GM23338 (cell line): Measurements from ENCODE around the gene EVI5L. TPM values are rescaled to one million over a fixed set of nuclear protein-coding genes. Genes with fewer than 3 reads are reported as not detected.

Source experiments
- ATAC-seq: fragments of 200-7000 bp; cut with Tn5 transposase; 3 replicates; pipeline ENCODE4 v1.9.1; 2020
- DNase-seq: peaks from one replicate; pipeline ENCODE4 v3.0.0-alpha.2; 2015; ENCODE audit warnings: low spot score
- H2AFZ ChIP-seq: fragments of 200-600 bp; sonication (generic); 2 replicates; pipeline ENCODE4 v1.8.0; 2016; ENCODE audit warnings: antibody characterized with exemption, mild to moderate bottlenecking, moderate library complexity
- H3F3A ChIP-seq: fragments of 200-600 bp; sonication (generic); replicated peaks from 2 replicates; pipeline ENCODE4 v1.8.0; 2017; ENCODE audit warnings: antibody characterized with exemption, mixed run types, low read depth
- H3K27ac ChIP-seq: fragments of 200-600 bp; sonication (generic); 2 replicates; pipeline ENCODE4 v1.6.1; 2016; ENCODE audit warnings: low read depth
- H3K27me3 ChIP-seq: fragments of 200-600 bp; sonication (generic); 2 replicates; pipeline ENCODE4 v1.8.0; 2016; ENCODE audit warnings: mild to moderate bottlenecking, mixed run types, moderate library complexity; ENCODE audit not compliant: insufficient read depth
- H3K36me3 ChIP-seq: fragments of 200-600 bp; sonication (generic); 2 replicates; pipeline ENCODE4 v1.8.0; 2016; ENCODE audit warnings: mild to moderate bottlenecking; ENCODE audit not compliant: insufficient read depth
- H3K4me1 ChIP-seq: fragments of 200-600 bp; sonication (generic); 2 replicates; pipeline ENCODE4 v1.8.0; 2016; ENCODE audit warnings: mild to moderate bottlenecking, moderate library complexity; ENCODE audit not compliant: insufficient read depth
- H3K4me2 ChIP-seq: fragments of 200-600 bp; sonication (generic); 2 replicates; pipeline ENCODE4 v1.7.1; 2017; ENCODE audit warnings: mixed run types
- H3K4me3 ChIP-seq: fragments of 200-600 bp; sonication (generic); 2 replicates; pipeline ENCODE4 v1.6.1; 2016; ENCODE audit warnings: mixed run types
- H3K79me2 ChIP-seq: fragments of 200-600 bp; sonication (generic); replicated peaks from 2 replicates; pipeline ENCODE4 v1.8.0; 2017; ENCODE audit warnings: mild to moderate bottlenecking; ENCODE audit not compliant: insufficient read depth
- H3K9me2 ChIP-seq: fragments of 200-600 bp; sonication (generic); 2 replicates; pipeline ENCODE4 v1.8.0; 2017; ENCODE audit not compliant: insufficient read depth
- H4K20me1 ChIP-seq: fragments of 200-600 bp; sonication (generic); replicated peaks from 2 replicates; pipeline ENCODE4 v1.8.0; 2017; ENCODE audit warnings: mild to moderate bottlenecking; ENCODE audit not compliant: insufficient read depth
- H3K27ac Mint-ChIP-seq: 2 replicates; pipeline ENCODE4 v1.8.0; 2020; ENCODE audit warnings: inconsistent platforms, mild to moderate bottlenecking, moderate library complexity, mixed read lengths
- H3K27me3 Mint-ChIP-seq: 3 replicates; pipeline ENCODE4 v1.8.0; 2022; ENCODE audit warnings: low read depth, mild to moderate bottlenecking, moderate library complexity, mixed read lengths, inconsistent platforms; ENCODE audit not compliant: insufficient read depth, poor library complexity
- H3K36me3 Mint-ChIP-seq: 3 replicates; pipeline ENCODE4 v1.8.0; 2021; ENCODE audit warnings: low read depth, mild to moderate bottlenecking, inconsistent platforms, moderate library complexity, mixed read lengths
- H3K4me1 Mint-ChIP-seq: 3 replicates; pipeline ENCODE4 v1.8.0; 2020; ENCODE audit warnings: mild to moderate bottlenecking, inconsistent platforms, mixed read lengths
- H3K4me3 Mint-ChIP-seq: 3 replicates; pipeline ENCODE4 v1.8.0; 2021; ENCODE audit warnings: moderate library complexity, mild to moderate bottlenecking, inconsistent platforms, mixed read lengths
- H3K9me3 Mint-ChIP-seq: 3 replicates; pipeline ENCODE4 v1.8.0; 2020; ENCODE audit warnings: moderate library complexity, mild to moderate bottlenecking, inconsistent platforms, mixed read lengths
- CREB1 ChIP-seq: fragments of 250-450 bp; sonication (Bioruptor Pico); IDR thresholded peaks from 2 replicates; pipeline ENCODE4 v1.5.0; 2020; ENCODE audit warnings: low read depth, mild to moderate bottlenecking, moderate library complexity
- EZH2 ChIP-seq: fragments of 200-600 bp; sonication (generic); IDR thresholded peaks from one replicate; pipeline ENCODE4 v1.8.0; 2017; ENCODE audit warnings: antibody characterized with exemption, mild to moderate bottlenecking, low read depth; ENCODE audit not compliant: unreplicated experiment
- JUNB ChIP-seq: IDR thresholded peaks from one replicate; pipeline ENCODE4 v1.6.1; 2016; ENCODE audit warnings: antibody characterized with exemption; ENCODE audit not compliant: unreplicated experiment
- NANOG ChIP-seq: IDR thresholded peaks from 2 replicates; pipeline ENCODE4 v1.6.1; 2016; ENCODE audit warnings: antibody characterized with exemption, borderline replicate concordance
- POLR2AphosphoS5 ChIP-seq: IDR thresholded peaks from 2 replicates; pipeline ENCODE4 v1.6.1; 2016; ENCODE audit warnings: antibody characterized with exemption, low read depth
- STAT1 ChIP-seq: IDR thresholded peaks from one replicate; pipeline ENCODE4 v1.6.1; 2016; ENCODE audit warnings: antibody characterized with exemption; ENCODE audit not compliant: unreplicated experiment
- ZNF114 ChIP-seq: fragments of 250-450 bp; sonication (Bioruptor Pico); IDR thresholded peaks from 2 replicates; pipeline ENCODE4 v1.5.0; 2020; ENCODE audit warnings: mild to moderate bottlenecking, moderate library complexity
- ZNF331 ChIP-seq: fragments of 250-450 bp; sonication (Bioruptor Pico); IDR thresholded peaks from 2 replicates; pipeline ENCODE4 v1.5.0; 2020; ENCODE audit warnings: low read depth, mild to moderate bottlenecking, moderate library complexity
- polyA plus RNA-seq: library from polyadenylated mRNA; unstranded; fragments of >200 nt; fragmentation: Nextera tagmentation; extraction: Ambion mirVana; gene quantifications from 2 replicates; pipeline ENCODE4 v1.2.1, GENCODE V29; 2016
- total RNA-seq: library from RNA; depleted of rRNA; stranded (reverse); fragments of >200 nt; shearing (Covaris generic); gene quantifications from 2 replicates; pipeline ENCODE4 v1.2.3, GENCODE V29; 2014
- TF ChIP-seq, protein P1 (sequence below): fragments of 250-450 bp; sonication (Bioruptor Pico); IDR thresholded peaks from 2 replicates; pipeline ENCODE4 v1.5.0; 2020; ENCODE audit warnings: mild to moderate bottlenecking, moderate library complexity
- TF ChIP-seq, protein P2 (sequence below): IDR thresholded peaks from one replicate; pipeline ENCODE4 v1.6.1; 2018; ENCODE audit warnings: antibody characterized with exemption; ENCODE audit not compliant: unreplicated experiment

The EVI5L gene
- total and polyA plus RNA-seq, 2 experiments from 2014 or later: 4.5 to 16.2 TPM

- Histone ChIP-seq H3K4me1 (no peaks in the 10 kb centered on the region), H3K79me2 (no peaks in the 10 kb centered on the region), H3F3A (no peaks in the 10 kb centered on the region), H3K27ac (no peak overlapping the region), H3K4me3 (no peak overlapping the region), H3K36me3 (no peaks in the 10 kb centered on the region; the same call in 1 of the 2 replicates), H3K27me3 (no peaks in the 10 kb centered on the region), H4K20me1 (no peaks in the 10 kb centered on the region), H3K9me2 (no peaks in the 10 kb centered on the region), H3K4me2 (no peak overlapping the region), H2AFZ (no peak overlapping the region)
- Mint-ChIP-seq H3K27ac (no peak overlapping the region), H3K36me3 (peaks cover 17% of the 10 kb centered on the region), H3K9me3 (peaks cover 26% of the 10 kb centered on the region), H3K4me3 (no peak overlapping the region), H3K27me3 (peaks cover 5% of the 10 kb centered on the region), H3K4me1 (peaks cover 3% of the 10 kb centered on the region; the same call in 2 of the 3 replicates)
- TF ChIP-seq, protein P1, sequence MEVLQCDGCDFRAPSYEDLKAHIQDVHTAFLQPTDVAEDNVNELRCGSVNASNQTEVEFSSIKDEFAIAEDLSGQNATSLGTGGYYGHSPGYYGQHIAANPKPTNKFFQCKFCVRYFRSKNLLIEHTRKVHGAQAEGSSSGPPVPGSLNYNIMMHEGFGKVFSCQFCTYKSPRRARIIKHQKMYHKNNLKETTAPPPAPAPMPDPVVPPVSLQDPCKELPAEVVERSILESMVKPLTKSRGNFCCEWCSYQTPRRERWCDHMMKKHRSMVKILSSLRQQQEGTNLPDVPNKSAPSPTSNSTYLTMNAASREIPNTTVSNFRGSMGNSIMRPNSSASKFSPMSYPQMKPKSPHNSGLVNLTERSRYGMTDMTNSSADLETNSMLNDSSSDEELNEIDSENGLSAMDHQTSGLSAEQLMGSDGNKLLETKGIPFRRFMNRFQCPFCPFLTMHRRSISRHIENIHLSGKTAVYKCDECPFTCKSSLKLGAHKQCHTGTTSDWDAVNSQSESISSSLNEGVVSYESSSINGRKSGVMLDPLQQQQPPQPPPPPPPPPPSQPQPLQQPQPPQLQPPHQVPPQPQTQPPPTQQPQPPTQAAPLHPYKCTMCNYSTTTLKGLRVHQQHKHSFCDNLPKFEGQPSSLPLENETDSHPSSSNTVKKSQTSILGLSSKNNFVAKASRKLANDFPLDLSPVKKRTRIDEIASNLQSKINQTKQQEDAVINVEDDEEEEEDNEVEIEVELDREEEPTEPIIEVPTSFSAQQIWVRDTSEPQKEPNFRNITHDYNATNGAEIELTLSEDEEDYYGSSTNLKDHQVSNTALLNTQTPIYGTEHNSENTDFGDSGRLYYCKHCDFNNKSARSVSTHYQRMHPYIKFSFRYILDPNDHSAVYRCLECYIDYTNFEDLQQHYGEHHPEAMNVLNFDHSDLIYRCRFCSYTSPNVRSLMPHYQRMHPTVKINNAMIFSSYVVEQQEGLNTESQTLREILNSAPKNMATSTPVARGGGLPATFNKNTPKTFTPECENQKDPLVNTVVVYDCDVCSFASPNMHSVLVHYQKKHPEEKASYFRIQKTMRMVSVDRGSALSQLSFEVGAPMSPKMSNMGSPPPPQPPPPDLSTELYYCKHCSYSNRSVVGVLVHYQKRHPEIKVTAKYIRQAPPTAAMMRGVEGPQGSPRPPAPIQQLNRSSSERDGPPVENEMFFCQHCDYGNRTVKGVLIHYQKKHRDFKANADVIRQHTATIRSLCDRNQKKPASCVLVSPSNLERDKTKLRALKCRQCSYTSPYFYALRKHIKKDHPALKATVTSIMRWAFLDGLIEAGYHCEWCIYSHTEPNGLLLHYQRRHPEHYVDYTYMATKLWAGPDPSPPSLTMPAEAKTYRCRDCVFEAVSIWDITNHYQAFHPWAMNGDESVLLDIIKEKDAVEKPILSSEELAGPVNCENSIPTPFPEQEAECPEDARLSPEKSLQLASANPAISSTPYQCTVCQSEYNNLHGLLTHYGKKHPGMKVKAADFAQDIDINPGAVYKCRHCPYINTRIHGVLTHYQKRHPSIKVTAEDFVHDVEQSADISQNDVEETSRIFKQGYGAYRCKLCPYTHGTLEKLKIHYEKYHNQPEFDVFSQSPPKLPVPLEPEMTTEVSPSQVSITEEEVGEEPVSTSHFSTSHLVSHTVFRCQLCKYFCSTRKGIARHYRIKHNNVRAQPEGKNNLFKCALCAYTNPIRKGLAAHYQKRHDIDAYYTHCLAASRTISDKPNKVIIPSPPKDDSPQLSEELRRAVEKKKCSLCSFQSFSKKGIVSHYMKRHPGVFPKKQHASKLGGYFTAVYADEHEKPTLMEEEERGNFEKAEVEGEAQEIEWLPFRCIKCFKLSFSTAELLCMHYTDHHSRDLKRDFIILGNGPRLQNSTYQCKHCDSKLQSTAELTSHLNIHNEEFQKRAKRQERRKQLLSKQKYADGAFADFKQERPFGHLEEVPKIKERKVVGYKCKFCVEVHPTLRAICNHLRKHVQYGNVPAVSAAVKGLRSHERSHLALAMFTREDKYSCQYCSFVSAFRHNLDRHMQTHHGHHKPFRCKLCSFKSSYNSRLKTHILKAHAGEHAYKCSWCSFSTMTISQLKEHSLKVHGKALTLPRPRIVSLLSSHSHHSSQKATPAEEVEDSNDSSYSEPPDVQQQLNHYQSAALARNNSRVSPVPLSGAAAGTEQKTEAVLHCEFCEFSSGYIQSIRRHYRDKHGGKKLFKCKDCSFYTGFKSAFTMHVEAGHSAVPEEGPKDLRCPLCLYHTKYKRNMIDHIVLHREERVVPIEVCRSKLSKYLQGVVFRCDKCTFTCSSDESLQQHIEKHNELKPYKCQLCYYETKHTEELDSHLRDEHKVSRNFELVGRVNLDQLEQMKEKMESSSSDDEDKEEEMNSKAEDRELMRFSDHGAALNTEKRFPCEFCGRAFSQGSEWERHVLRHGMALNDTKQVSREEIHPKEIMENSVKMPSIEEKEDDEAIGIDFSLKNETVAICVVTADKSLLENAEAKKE (CRISPR knock-in tag): no peak
- TF ChIP-seq JUNB (no peak), NANOG (no peak), STAT1 (no peak), ZNF331 (CRISPR knock-in tag) (no peak)
- no peak for ATAC-seq
- DNase-seq: no peak
Observed at GRCh38 chr19:7806876-7807275, 23.1 kb upstream of the EVI5L start.

GRCh38 chr19:7808108-7808507, 21.9 kb upstream of the EVI5L start:
- H3K36me3 Mint-ChIP-seq: peaks cover 4% of the 10 kb centered on the region; the same call in 2 of the 3 replicates
- Histone ChIP-seq H2AFZ (peak overlapping the region; percentile 76; the same call in 1 of the 2 replicates), H3K79me2 (no peaks in the 10 kb centered on the region), H3K27me3 (no peaks in the 10 kb centered on the region), H4K20me1 (no peaks in the 10 kb centered on the region), H3K4me1 (no peaks in the 10 kb centered on the region), H3K4me2 (0 out of 2 replicates have a peak overlapping the region, but pooled peaks have one; percentile 20), H3K36me3 (no peaks in the 10 kb centered on the region; the same call in 1 of the 2 replicates), H3F3A (no peaks in the 10 kb centered on the region), H3K9me2 (no peaks in the 10 kb centered on the region), H3K4me3 (no peak overlapping the region), H3K27ac (no peak overlapping the region)
- H3K4me3 Mint-ChIP-seq: no peak overlapping the region
- TF ChIP-seq STAT1 (no peak), EZH2 (no peak), CREB1 (CRISPR knock-in tag) (no peak), ZNF114 (CRISPR knock-in tag) (no peak), POLR2AphosphoS5 (no peak), NANOG (no peak)
- TF ChIP-seq, protein P2, sequence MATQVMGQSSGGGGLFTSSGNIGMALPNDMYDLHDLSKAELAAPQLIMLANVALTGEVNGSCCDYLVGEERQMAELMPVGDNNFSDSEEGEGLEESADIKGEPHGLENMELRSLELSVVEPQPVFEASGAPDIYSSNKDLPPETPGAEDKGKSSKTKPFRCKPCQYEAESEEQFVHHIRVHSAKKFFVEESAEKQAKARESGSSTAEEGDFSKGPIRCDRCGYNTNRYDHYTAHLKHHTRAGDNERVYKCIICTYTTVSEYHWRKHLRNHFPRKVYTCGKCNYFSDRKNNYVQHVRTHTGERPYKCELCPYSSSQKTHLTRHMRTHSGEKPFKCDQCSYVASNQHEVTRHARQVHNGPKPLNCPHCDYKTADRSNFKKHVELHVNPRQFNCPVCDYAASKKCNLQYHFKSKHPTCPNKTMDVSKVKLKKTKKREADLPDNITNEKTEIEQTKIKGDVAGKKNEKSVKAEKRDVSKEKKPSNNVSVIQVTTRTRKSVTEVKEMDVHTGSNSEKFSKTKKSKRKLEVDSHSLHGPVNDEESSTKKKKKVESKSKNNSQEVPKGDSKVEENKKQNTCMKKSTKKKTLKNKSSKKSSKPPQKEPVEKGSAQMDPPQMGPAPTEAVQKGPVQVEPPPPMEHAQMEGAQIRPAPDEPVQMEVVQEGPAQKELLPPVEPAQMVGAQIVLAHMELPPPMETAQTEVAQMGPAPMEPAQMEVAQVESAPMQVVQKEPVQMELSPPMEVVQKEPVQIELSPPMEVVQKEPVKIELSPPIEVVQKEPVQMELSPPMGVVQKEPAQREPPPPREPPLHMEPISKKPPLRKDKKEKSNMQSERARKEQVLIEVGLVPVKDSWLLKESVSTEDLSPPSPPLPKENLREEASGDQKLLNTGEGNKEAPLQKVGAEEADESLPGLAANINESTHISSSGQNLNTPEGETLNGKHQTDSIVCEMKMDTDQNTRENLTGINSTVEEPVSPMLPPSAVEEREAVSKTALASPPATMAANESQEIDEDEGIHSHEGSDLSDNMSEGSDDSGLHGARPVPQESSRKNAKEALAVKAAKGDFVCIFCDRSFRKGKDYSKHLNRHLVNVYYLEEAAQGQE: no peak
- ATAC-seq: peak; percentile 55
- peaks cover 5% of the 10 kb centered on the region for H3K27me3 Mint-ChIP-seq
- DNase-seq: peak; percentile 31
- H3K27ac Mint-ChIP-seq: no peak overlapping the region
- H3K4me1 Mint-ChIP-seq: peaks cover 3% of the 10 kb centered on the region; the same call in 2 of the 3 replicates
- H3K9me3 Mint-ChIP-seq: peaks cover 16% of the 10 kb centered on the region
